Measurements from ENCODE around the gene VEZT.

DNA sequence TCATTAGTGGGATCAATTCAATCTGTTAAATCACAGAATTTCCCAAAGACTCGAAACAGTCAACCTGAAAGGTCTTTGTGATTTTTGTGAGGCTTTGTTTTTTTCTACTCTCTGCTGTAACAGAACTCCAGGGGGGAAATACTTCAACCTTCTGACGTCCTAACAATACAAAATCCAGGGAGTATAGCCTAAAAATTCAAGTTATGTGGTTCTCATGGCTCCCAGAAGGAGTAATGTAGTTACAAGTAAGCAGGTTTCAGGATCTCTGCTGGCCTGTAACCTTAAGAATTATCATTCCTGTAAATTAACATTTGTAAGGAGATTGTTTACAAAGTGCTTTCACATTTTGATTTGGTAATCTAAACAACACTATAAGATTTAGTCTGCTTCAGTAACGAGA is 39.9 kb downstream of the VEZT start:
- TF ChIP-seq, protein P1, sequence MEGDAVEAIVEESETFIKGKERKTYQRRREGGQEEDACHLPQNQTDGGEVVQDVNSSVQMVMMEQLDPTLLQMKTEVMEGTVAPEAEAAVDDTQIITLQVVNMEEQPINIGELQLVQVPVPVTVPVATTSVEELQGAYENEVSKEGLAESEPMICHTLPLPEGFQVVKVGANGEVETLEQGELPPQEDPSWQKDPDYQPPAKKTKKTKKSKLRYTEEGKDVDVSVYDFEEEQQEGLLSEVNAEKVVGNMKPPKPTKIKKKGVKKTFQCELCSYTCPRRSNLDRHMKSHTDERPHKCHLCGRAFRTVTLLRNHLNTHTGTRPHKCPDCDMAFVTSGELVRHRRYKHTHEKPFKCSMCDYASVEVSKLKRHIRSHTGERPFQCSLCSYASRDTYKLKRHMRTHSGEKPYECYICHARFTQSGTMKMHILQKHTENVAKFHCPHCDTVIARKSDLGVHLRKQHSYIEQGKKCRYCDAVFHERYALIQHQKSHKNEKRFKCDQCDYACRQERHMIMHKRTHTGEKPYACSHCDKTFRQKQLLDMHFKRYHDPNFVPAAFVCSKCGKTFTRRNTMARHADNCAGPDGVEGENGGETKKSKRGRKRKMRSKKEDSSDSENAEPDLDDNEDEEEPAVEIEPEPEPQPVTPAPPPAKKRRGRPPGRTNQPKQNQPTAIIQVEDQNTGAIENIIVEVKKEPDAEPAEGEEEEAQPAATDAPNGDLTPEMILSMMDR (IDR thresholded peaks at IDR 0.05; ENCODE audit: low read depth, low read length) = no peak
- TF ChIP-seq MYC (IDR thresholded peaks at IDR 0.05; ENCODE audit: low read depth, low read length) = no peak
- no peak for TF ChIP-seq POLR2A (IDR thresholded peaks at IDR 0.05; ENCODE audit: extremely low read depth, insufficient read length)
- TF ChIP-seq, protein P2, sequence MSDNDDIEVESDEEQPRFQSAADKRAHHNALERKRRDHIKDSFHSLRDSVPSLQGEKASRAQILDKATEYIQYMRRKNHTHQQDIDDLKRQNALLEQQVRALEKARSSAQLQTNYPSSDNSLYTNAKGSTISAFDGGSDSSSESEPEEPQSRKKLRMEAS (IDR thresholded peaks at IDR 0.05; ENCODE audit: low read depth, low read length) = no peak

Data from NB4 (cell line).